ENCODE results near the gene KRTAP3-3.
"Not testable (repeated sequence)": the region's sequence is repeated elsewhere in the genome, so short reads cannot be mapped to it uniquely, and the experiment has no call there.

DNA sequence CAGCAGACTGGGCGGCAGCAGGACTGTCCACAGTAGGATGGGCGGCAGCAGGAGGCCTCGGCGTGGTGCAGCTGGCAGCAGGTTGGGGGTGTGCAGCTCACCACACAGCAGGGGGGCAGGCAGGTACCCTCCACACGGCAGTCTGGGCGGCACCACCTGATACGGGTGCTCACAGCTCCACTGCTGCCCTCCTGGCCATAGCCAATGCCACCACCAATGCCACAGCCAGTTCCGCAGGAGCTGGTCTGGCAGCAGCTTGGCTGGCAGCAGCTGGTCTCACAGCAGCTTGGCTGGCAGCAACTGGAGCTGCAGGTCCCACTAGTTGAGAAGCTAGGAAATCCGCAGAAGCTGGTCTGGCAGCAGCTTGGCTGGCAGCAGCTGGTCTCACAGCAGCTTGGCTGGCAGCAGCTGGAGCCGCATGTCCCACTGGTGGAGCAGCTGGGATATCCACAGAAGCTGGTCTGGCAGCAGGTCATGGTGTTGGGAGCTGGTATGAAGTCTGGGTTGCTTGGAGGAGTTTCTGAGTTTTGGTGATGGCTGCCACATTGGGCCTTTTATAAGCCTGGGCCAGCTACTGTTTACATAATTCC lies 40.5 kb upstream of the KRTAP3-3 start, which contains the start of gene KRTAP1-3:
- not testable (repeated sequence) for TF ChIP-seq EP300 (IDR thresholded peaks at IDR 0.05)
- TF ChIP-seq, protein P1, sequence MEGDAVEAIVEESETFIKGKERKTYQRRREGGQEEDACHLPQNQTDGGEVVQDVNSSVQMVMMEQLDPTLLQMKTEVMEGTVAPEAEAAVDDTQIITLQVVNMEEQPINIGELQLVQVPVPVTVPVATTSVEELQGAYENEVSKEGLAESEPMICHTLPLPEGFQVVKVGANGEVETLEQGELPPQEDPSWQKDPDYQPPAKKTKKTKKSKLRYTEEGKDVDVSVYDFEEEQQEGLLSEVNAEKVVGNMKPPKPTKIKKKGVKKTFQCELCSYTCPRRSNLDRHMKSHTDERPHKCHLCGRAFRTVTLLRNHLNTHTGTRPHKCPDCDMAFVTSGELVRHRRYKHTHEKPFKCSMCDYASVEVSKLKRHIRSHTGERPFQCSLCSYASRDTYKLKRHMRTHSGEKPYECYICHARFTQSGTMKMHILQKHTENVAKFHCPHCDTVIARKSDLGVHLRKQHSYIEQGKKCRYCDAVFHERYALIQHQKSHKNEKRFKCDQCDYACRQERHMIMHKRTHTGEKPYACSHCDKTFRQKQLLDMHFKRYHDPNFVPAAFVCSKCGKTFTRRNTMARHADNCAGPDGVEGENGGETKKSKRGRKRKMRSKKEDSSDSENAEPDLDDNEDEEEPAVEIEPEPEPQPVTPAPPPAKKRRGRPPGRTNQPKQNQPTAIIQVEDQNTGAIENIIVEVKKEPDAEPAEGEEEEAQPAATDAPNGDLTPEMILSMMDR (IDR thresholded peaks at IDR 0.05): not testable (repeated sequence)
